Measurements from ENCODE around the gene MYO7A.

Gene MYO7A

GRCh38 chr11:77215106-77215505 is 87.1 kb downstream of the MYO7A start:
- DNase-seq (ENCODE audit: low spot score): no peak

- no peak for DNase-seq (ENCODE audit: low spot score)
Observed at GRCh38 chr11:77217156-77217555, 89.1 kb downstream of the MYO7A start.

- no peak for DNase-seq (ENCODE audit: low spot score)
Observed at GRCh38 chr11:77223797-77224196, 95.8 kb downstream of the MYO7A start.

GRCh38 chr11:77230878-77231605 is 103.0 kb downstream of the MYO7A start:
- DNase-seq (ENCODE audit: low spot score): no peak

GRCh38 chr11:77231800-77232199 is 103.8 kb downstream of the MYO7A start:
- DNase-seq (ENCODE audit: low spot score): no peak

GRCh38 chr11:77232242-77232641 is 104.2 kb downstream of the MYO7A start:
- no peak for DNase-seq (ENCODE audit: low spot score)

GRCh38 chr11:77233011-77233410 is 105.0 kb downstream of the MYO7A start:
- no peak for DNase-seq (ENCODE audit: low spot score)

GRCh38 chr11:77236901-77237300 is 108.9 kb downstream of the MYO7A start:
- no peak for DNase-seq (ENCODE audit: low spot score)

- DNase-seq (ENCODE audit: low spot score): no peak
Observed at GRCh38 chr11:77244277-77245027, 116.4 kb downstream of the MYO7A start.

- no peak for DNase-seq (ENCODE audit: low spot score)
Observed at GRCh38 chr11:77249427-77249826, 121.4 kb downstream of the MYO7A start.

GRCh38 chr11:77250881-77251640 is 123.0 kb downstream of the MYO7A start:
- DNase-seq (ENCODE audit: low spot score): no peak

GRCh38 chr11:77252555-77253270 is 124.7 kb downstream of the MYO7A start:
- no peak for DNase-seq (ENCODE audit: low spot score)

GRCh38 chr11:77253690-77254089 is 125.6 kb downstream of the MYO7A start:
- no peak for DNase-seq (ENCODE audit: low spot score)

- DNase-seq (ENCODE audit: low spot score): no peak
Observed at GRCh38 chr11:77259641-77260040, 131.6 kb downstream of the MYO7A start.

GRCh38 chr11:77262803-77263202 is 134.8 kb downstream of the MYO7A start:
- no peak for DNase-seq (ENCODE audit: low spot score)

Measured in CD4-positive, alpha-beta T cell treated with Interleukin-2 at 100 ng/mL for 4 hours (primary cell).